Astrocyte of the hippocampus (primary cell): ENCODE measurements around the gene SPTLC2.

ENCODE experiments used
- DNase-seq: peaks from one replicate; pipeline ENCODE4 v3.0.0; 2011; ENCODE audit warnings: low read depth, low spot score

The SPTLC2 gene

GRCh38 chr14:77623201-77623600 lies 6.8 kb upstream of the SPTLC2 start:
- DNase-seq = no peak

DNA sequence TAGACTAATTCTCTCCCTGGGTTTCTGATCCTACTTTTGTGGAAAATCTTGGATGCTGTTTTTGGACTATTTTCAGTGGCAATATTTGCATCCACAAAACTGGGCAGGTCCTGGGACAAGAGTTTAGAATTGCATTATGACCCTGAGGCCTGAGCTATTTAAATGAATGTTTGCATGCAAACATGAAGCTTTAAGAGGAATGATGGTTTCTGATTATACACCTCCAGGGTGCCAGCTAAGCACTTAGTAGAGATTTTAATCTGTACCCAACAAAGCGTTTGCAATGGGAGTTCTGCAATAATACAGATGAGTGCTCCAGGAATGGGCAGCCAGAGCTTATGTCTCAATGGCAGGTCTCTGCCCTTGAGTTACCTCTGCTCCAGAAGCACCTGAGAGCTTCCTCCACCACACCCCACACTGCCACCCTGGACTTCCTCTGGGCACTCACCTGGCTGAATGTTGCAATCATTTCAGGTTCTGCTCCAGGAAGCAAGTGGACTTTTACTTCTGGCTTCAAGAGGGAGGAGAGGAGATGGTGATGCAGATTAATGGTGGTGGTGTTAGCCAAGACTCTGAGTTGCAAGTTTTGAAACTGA lies 6.0 kb upstream of the SPTLC2 start:
- DNase-seq = no peak

DNA sequence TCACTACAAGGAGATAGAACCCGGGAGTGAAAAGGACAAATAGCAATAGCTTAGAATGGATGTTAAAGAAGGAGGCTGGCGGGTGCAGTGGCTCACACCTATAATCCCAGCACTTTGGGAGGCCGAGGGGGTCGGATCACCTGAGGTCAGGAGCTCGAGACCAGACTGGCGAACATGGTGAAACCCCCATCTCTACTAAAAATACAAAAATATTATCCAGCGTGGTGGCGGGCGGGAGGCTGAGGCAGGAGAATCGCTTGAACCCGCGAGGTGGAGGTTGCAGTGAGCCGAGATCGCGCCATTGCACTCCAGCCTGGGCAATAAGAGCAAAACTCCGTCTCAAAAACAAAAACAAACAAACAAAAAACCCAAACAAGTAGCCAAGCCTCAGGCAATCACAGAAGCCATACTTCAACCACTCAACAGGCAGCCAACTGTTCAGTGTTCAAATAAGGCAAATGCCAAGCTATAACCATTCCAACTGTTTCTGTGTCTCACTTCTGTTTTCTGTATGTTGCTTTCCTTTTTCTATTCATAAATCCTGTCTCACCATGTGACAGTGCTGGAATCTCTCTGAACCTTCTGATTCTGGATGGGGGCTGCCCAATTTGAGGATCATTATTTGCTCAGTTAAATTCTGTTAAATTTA lies 3.9 kb upstream of the SPTLC2 start:
- no peak for DNase-seq

DNA sequence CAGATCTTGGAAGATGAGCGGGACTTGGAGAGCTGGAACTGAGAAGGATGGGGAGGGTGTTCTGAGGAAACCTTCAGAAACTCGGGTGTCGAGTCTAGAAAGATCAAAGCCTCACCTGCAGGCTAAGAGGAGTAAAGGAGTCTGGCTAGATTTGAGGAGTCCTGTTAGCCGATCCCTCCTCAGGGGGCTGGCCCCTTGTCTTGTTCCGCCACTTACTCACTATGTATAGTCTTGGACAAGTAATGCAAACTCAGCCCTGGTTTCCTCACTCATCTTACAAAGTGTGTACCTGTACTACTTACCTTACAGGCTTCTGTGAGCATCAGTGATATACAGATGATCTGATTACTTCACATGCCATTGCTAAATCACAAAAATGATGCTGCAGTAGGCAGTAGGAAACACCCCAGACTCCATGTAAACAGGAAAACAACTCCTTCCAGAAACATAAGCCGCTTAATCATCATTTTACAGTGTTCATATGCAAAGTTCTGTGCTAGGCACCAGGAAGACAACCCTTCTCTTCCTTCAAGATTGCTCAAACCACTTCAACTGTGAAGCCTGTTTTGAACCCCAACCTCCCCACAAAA lies 2.0 kb upstream of the SPTLC2 start:
- no peak for DNase-seq

GRCh38 chr14:77616133-77616453 lies 344 bp downstream of the SPTLC2 start:
- DNase-seq = no peak

DNA sequence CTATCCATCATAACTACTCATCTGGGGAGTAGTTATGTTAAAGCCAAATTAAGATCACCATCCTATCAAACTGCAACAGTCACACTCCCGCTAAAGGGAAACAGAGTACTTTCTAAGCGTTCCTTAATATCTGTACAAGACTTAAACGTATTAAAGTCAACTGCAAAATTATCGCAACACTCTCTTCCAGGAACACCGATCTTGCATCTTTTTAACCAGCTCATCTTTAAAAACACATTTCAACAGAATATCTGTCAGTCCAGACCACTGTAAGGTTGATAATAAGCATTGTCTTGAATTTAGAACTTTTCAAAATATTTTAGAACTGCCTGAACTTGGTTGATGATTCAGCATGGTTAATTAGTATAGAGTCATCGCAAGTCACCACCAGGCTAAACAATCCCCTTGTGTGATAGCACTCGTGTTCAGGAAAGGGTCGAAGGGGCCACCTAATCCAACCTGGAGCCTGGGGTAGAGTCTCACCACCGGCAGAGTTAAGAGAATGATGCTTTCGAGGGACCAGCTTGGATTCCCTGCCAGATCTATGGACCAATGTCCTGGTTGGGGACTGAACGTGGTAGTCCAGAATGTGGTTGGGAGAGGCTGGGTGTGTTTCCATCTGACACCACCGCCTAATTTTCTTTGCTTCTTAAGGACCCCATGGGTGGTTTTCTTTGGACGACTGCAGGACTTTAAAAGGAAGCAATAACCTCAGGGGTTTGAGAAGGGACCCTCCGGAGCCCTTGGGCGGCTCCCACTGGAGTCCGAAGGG lies 890 bp downstream of the SPTLC2 start:
- DNase-seq = peak; percentile 42

- DNase-seq = peak; percentile 6
These were observed 3.2 kb downstream of the SPTLC2 start for GRCh38 chr14:77613201-77613600.

DNA sequence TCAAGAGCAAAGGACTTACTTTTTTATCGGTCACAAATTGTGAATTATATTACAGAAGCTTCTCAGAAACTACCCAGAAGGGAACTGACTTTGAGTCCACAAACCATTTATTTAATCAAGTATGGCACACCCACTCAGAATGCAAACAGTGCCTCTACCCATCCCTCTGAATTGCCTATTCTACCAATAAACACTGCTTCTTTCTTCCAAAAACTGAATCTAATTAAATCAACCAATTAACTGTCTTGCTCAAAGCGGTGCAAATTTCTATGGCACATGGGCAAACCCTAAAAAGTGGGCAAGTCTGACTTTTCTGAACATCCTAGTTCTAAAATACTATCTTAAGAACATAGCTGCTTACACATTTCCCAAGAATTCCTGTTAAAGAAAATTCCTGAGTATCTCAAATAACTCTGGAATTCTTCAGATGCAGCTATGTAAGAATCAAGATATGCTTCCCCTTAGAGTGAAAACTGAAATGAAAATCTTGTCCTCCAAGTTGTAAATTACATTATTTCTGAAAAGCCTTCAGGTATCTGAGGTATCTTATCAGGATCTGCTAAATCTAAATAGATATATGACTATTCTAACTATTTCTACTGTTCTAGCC lies 4.3 kb downstream of the SPTLC2 start:
- DNase-seq = peak; percentile 55

- no peak for DNase-seq
These were observed 5.9 kb downstream of the SPTLC2 start for GRCh38 chr14:77610553-77610952.

DNA sequence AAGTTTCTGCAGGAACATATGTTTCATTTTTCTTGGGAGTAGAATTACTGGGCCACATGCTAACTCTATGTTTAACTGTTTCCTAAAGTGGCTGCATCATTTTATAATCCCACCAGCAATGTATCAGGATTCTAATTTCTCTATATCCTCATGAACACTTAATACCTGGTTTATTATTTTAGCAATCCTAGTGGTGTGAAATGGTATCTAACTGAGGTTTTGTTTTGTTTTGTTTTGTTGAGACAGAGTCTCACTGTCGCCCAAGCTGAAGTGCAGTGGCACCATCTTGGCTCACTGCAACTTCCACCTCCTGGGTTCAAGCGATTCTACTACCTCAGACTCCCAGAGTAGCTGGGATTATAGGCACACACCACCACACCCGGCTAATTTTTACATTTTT lies 6.5 kb downstream of the SPTLC2 start:
- no peak for DNase-seq

- DNase-seq = no peak
These were observed 8.6 kb downstream of the SPTLC2 start for GRCh38 chr14:77607741-77608302.

- no peak for DNase-seq
These were observed 11.0 kb downstream of the SPTLC2 start for GRCh38 chr14:77605392-77605972.

DNA sequence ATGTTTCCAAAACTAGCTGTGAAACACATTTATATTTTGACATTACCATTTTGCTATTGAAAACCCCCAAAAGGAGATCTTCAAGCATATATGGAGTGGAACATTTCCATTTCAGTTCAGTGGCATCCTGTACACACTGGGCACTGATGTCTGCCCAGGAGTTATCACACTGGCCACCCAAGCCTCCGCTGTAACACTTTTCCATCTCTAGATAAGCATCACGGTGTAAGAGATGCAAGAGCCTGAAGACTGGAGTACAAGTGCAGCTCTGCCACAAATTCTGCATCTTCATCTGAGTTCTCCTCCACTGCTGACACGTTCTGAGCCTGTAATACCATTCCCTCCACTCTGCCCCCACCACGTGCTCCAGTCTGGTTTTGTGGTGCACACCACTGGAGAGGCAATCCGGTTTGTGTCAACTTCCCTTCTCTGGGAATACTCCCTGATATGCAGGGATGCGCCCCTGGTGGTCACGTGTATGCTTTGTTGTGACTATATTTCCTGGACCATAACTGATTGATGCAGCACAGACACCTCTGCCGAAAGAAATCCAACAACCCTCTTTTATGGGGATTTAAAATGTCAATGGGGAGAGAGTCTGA lies 12.7 kb downstream of the SPTLC2 start:
- no peak for DNase-seq

DNA sequence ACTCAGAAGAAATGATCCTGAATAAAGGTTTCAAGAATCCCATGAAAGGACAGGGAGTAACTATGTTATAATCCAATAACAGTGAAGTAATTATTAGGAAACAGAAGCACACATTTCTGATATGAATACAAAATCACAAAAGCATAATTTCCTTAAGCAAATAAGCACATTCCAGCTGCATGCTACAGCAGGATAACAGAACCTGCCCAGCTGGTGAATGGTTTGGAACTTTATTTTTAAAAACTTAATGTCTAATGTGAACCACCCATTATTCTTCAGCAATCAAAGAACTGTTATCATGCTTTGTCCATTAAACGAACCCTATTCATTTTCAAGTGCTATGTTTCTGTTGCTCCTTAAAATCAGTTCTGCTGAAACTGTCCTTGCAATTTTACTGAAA lies 13.4 kb downstream of the SPTLC2 start:
- DNase-seq = no peak

DNA sequence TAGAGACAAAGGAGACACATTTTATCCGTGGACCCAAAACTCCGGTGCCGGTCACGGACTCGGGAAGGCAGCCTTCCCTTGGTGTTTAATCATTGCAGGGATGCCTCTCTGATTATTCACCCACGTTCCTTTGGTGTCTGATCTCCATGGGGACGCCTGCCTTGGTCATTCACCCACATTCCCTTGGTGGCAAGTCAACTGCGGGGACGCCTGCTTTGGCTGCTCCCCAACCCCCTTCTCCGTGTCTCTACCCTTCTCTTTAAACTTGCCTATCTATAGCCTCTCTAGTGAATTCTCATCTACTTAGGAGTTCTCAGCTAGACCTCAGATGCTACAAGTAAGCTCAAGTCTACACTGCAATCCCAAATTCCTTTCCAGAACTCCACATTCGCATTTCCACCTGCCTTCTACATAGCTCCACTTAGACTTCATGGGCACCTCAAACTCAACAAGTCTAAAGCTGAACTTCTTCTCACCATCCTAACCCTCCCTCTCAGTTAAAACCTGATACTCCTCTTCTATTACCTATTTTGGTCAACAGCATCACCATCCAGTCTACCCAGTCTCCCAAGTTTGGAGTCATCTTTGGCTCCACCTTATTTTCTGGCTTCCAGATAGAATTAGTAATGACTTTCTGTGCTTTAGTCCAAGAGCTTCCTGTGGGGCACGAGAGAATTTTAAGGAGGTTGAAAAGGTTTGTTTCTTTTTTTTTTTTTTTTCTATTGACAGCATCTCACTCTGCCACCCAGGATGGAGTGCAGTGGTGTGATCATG lies 14.4 kb downstream of the SPTLC2 start:
- no peak for DNase-seq

DNA sequence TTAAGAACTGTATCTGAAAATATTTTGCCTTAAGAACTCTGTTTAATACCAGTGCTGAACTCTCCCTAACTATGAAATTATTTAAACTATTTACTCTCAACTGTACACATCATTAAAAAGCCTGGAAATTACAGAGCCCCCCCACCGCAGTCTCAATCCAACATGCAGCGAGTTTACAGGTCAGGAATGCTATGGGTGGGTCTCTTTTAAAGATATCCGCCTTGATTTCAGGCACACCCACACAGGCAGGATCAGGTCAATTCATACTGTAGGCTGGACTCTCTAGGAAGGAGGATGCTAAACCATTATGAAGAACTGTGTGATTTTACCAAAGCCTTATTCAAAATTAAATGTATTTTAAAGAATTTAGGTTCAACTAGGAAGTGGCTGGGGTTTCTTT lies 16.5 kb downstream of the SPTLC2 start:
- DNase-seq = no peak

DNA sequence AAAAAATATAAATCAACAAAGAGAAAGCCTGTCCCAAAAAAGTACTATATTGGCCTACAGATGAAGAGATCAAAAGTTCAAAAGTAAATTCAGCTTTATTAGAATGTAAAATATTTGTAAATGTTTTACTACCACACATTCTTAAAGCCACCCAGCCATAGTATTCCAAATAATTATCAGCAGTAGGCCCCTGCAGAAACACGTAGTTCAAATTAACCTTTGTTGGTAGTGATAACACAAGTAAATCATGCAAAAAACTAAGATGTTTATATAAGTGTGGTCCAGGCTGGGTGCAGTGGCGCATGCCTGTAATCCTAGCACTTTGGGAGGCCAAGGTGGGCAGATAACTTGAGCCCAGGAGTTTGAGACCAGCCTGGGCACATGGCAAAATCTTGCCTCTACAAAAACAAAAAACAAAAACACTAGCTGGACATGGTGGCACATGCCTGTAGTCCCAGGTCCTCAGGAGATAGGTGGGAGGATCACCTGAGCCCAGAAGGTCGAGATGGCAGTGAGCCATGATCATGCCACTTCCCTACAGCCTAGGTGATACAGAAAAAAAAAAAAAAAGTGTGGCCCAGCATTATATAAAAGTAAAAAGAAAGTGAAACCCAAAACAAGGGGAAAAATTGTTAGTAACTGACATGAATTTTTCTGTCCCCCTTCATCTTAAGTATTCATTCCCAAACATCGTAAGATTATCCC lies 17.9 kb downstream of the SPTLC2 start:
- DNase-seq = no peak

GRCh38 chr14:77593501-77593961 lies 22.9 kb downstream of the SPTLC2 start:
- no peak for DNase-seq

GRCh38 chr14:77590845-77591485 lies 25.5 kb downstream of the SPTLC2 start:
- no peak for DNase-seq
